Ecto neural progenitor cell (in vitro differentiated cells): ENCODE results near the gene MRPS34.

Experiments used
- DNase-seq: peaks from one replicate; pipeline ENCODE4 v3.0.0-alpha.2; 2018; ENCODE audit warnings: low spot score

The MRPS34 gene

GRCh38 chr16:1727651-1728624 lies 45.0 kb downstream of the MRPS34 start:
- DNase-seq, result no peak

GRCh38 chr16:1726661-1727502 lies 46.1 kb downstream of the MRPS34 start:
- no peak for DNase-seq

- no peak for DNase-seq
Measured at GRCh38 chr16:1724491-1724890, 48.4 kb downstream of the MRPS34 start.

- no peak for DNase-seq
Measured at GRCh38 chr16:1723450-1724147, 49.3 kb downstream of the MRPS34 start.
